HG03060 (cell line): Measurements from ENCODE around the gene ZRANB1.

Experiments
- ATAC-seq: cut with Tn5 transposase; IDR thresholded peaks from one replicate; pipeline ENCODE4 v1.9.1; 2021; ENCODE audit warnings: low read depth, moderate number of reproducible peaks; ENCODE audit not compliant: unreplicated experiment

ZRANB1 gene

DNA sequence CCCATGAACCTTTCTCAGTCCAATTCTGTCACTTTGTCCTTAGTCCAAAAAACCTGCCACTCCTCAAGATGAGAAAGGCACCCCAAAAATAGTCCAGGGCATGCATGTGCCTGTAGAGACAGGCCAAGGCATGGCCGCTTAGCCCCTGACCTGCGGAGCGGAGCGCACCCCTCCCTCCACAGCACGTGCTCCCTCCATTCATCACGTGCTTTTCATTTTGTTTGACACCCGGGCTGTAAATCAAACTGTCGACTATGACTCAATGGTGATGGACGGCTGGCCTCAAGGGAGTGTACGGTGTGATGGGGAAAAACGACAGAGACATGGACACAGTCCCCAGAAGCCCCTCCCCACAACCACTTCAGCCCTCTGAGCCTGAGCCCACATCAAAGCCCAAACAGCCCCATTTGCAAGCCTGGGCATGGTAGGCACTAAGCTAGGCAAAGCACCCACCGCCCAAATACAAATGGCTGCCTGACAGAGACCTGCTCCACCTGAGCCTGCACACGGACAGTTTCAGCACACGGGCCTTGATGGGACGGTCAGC lies 90.6 kb downstream of the ZRANB1 start:
- ATAC-seq = no peak

DNA sequence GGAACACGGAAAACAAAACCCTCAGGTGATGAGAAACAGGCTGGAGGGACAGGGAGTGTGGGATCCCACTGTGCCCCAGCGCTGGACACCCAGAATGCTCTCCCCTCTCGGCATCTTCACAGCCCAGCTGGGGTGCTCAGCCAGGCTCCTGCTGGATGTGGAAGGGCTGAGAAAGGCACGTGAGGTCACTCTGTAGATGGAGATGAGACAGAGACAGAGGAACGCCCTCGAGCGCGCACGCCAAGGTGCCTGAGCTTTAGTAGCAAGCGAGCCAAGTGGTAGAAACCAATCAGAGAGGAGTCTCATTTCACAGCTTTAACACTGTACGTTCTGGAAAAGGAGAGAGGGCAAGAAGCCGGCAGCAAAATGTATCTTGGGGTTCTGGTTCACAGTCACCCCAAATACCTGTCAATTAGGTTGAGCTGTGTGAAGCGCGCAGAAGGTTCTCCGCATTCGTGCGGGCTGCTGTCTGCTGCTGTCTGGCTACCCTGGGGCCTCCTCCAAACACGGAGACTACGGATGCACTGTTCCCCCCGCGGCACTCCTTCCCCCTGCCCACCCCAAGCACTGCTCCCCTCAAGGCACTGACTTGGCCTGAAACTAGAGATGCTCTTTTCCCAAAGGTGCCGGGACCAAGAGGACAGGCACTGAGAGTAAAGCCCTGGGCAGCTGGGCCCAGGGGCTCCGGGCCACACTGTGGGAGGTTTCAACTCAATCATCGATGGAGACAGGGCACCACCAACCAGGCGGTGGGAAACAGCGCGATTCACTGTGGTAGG lies 91.4 kb downstream of the ZRANB1 start:
- ATAC-seq = no peak

DNA sequence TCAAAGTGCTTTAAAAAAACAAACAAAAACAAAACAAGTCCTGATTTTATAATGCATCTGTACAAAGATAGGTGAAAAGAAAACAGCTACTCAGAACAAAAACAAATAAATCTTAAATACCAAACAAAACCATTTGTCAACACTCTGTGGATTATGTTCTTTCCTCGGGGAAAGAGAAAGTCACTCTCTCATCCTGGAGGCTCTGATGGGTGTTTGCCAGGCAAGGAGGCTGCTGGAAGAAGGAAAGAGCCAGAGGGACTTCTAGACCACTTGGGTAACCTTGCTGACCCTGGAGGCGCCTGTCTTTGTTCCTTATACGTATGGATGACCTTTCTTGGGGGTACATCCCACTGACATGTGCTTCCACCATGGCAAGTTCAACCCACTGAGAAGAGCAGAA lies 92.8 kb downstream of the ZRANB1 start:
- no peak for ATAC-seq

DNA sequence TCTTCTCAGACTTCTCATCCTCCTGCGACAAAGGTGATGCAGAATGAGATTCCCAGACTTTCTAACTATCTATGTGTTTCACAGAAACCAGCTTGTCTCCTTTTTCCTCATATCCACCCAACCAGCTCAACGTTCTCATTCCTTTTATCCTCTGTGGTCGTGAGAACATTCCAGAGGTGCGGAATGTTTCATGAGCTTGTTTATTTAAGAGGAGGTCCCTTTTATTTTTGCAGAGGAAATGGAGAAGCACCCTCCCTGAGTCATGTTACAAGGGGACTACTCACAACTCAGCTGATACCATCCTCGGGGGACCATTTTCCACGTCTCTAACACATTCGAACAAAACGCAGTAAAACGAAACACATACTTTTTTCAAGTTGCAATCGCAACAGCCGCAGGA lies 93.2 kb downstream of the ZRANB1 start:
- no peak for ATAC-seq

DNA sequence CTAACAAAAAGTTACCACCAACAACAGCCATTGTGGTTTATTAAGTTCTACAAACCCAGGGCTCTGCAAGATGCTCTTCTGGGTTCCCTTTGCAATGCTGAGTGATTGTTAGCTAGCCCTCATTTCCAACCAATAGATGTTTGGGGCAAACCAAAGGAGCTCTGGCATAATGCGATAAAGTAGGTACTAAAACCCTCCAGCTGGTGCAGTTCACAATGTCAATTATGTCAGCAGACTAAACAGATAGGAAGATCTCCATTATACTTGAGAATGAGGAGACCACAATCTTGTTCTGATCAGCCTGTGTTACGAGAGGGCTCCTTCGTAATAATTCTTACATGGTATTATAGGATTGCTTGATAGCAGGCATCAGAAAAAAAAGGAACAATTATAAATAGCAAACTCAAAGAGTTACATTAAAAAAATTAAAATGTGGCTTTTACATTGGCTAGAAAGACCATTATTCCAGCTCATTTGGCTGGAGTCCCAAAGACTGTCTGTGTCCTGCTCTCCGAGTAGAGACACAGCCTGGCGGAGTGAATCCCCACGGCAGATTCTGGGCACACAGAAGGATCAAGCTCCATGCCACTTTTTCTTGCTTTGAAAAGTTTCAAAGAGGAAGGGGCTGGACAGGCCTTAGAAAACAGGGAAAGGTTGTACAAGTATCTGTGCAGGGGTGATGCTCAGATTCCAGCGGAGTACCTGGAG lies 93.8 kb downstream of the ZRANB1 start:
- ATAC-seq = no peak

DNA sequence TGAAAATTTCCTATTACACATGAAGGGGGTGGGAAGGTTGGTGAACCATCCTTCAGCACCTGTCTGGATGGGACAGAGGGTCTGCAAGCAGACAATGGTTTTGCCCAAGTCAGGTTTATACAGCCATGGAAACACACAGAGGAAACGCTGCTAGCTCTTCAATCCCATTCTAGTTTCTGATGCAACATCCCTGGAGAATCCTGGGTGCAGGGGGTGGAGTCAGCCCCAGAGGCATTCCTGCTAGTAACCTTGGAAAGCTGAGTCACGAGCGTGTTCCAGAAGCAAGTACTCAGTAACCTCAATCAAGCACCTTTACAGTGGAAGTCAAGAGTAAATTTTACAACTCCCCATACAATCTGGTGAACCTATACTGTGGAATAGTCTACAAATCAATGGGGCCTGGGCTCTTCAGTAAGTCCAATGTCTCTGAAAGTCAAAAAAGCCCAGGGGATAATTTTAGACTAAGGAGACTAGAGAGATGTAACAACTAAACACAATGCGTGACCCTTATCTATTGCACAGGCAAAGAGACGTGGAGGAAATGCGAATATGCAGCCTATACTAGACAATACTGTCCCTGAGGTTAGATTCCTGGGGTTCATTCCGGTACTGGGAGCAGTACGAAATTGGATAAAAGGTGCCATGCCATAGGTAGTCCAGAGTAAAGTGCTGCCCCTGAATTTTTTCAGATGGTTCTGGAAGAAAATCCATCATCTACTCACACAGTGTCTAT lies 95.4 kb downstream of the ZRANB1 start:
- no peak for ATAC-seq
